Neuronal stem cell (in vitro differentiated cells): ENCODE data around the gene MYADML2.
A peak's percentile ranks its signal among the peaks of the same experiment; 100 is the strongest.

ENCODE experiments used
- DNase-seq: peaks from one replicate; pipeline ENCODE4 v3.0.0-alpha.2; 2013; ENCODE audit warnings: low spot score
- H2AFZ ChIP-seq: one replicate; pipeline ENCODE4 v1.6.1; 2013; ENCODE audit warnings: mild to moderate bottlenecking, low read length, inconsistent platforms
- H2AK5ac ChIP-seq: 2 replicates; pipeline ENCODE4 v1.6.1; 2013; ENCODE audit warnings: low read depth, mild to moderate bottlenecking, inconsistent platforms, low read length, moderate library complexity, mixed read lengths
- H2BK120ac ChIP-seq: 2 replicates; pipeline ENCODE4 v1.6.1; 2013; ENCODE audit warnings: low read depth, mild to moderate bottlenecking, inconsistent platforms, low read length, moderate library complexity, mixed read lengths
- H2BK12ac ChIP-seq: one replicate; pipeline ENCODE4 v1.6.1; 2013; ENCODE audit warnings: low read length, inconsistent platforms
- H2BK15ac ChIP-seq: 2 replicates; pipeline ENCODE4 v1.6.1; 2013; ENCODE audit warnings: mild to moderate bottlenecking, low read length, inconsistent platforms, mixed read lengths
- H2BK5ac ChIP-seq: one replicate; pipeline ENCODE4 v1.6.1; 2013; ENCODE audit warnings: inconsistent platforms, mild to moderate bottlenecking, low read length, moderate library complexity
- H3K14ac ChIP-seq: one replicate; pipeline ENCODE4 v1.6.1; 2013; ENCODE audit warnings: low read length, inconsistent platforms
- H3K18ac ChIP-seq: 2 replicates; pipeline ENCODE4 v1.6.1; 2013; ENCODE audit warnings: low read length, inconsistent platforms
- H3K23ac ChIP-seq: 2 replicates; pipeline ENCODE4 v1.6.1; 2013; ENCODE audit warnings: low read depth, mild to moderate bottlenecking, mixed read lengths, low read length, inconsistent platforms; ENCODE audit not compliant: poor library complexity
- H3K27ac ChIP-seq: replicated peaks from 3 replicates; pipeline ENCODE4 v1.5.1; 2013; ENCODE audit warnings: low read length, inconsistent platforms
- H3K27me3 ChIP-seq, 3 experiments: 2 replicates each; pipeline ENCODE4 v1.6.1; 2013; ENCODE audit warnings: low read length in 3 of 3, mild to moderate bottlenecking in 2 of 3, inconsistent platforms in 1 of 3, low read depth in 1 of 3, mixed read lengths in 1 of 3, moderate library complexity in 1 of 3; ENCODE audit not compliant: control insufficient read depth in 3 of 3, insufficient read depth in 3 of 3
- H3K36me3 ChIP-seq, 2 donors: replicated peaks in 1 of 2; 2 replicates each; pipeline ENCODE4 v1.6.1; 2013; ENCODE audit warnings: low read length in 2 of 2; ENCODE audit not compliant: control insufficient read depth in 2 of 2, insufficient read depth in 2 of 2
- H3K4ac ChIP-seq: 2 replicates; pipeline ENCODE4 v1.6.1; 2013; ENCODE audit warnings: inconsistent platforms, mild to moderate bottlenecking, low read length, moderate library complexity
- H3K4me1 ChIP-seq, 2 donors: 1 replicate in 1 of 2; 2 replicates in 1 of 2; pipeline ENCODE4 v1.6.1; 2013; ENCODE audit warnings: low read length in 2 of 2, low read depth in 1 of 2; ENCODE audit not compliant: control insufficient read depth in 2 of 2, insufficient read depth in 1 of 2
- H3K4me2 ChIP-seq: one replicate; pipeline ENCODE4 v1.6.1; 2013; ENCODE audit warnings: mild to moderate bottlenecking, low read length, inconsistent platforms; ENCODE audit not compliant: insufficient read depth, poor library complexity, severe bottlenecking
- H3K4me3 ChIP-seq, 2 donors: 2 replicates each; pipeline ENCODE4 v1.5.1; 2013; ENCODE audit warnings: low read length in 2 of 2, mild to moderate bottlenecking in 2 of 2, inconsistent platforms in 1 of 2, moderate library complexity in 1 of 2
- H3K79me1 ChIP-seq: one replicate; pipeline ENCODE4 v1.6.1; 2013; ENCODE audit warnings: low read depth, mild to moderate bottlenecking, inconsistent platforms, low read length, moderate library complexity
- H3K9ac ChIP-seq: one replicate; pipeline ENCODE4 v1.6.1; 2013; ENCODE audit warnings: mild to moderate bottlenecking, low read depth, low read length, inconsistent platforms; ENCODE audit not compliant: poor library complexity
- H3K9me3 ChIP-seq, 2 donors: replicated peaks in 1 of 2; 2 replicates each; pipeline versions ENCODE3 to v1.6.1; 2013; ENCODE audit warnings: low read length in 2 of 2, mild to moderate bottlenecking in 2 of 2, inconsistent platforms in 1 of 2, low read depth in 1 of 2, mixed read lengths in 1 of 2, moderate library complexity in 1 of 2; ENCODE audit not compliant: control insufficient read depth in 2 of 2, insufficient read depth in 1 of 2
- H4K8ac ChIP-seq: one replicate; pipeline ENCODE4 v1.6.1; 2013; ENCODE audit warnings: low read depth, mild to moderate bottlenecking, inconsistent platforms, low read length, moderate library complexity
- H4K91ac ChIP-seq: one replicate; pipeline ENCODE4 v1.6.1; 2013; ENCODE audit warnings: low read length, low read depth, mild to moderate bottlenecking, inconsistent platforms; ENCODE audit not compliant: poor library complexity
- WGBS, 2 donors: extraction: QIAGEN DNeasy Blood & Tissue Kit; methylation state at CpG; one replicate each; pipeline ENCODE4 v1.1.7; 2013; ENCODE audit warnings: missing lambda C conversion rate in 2 of 2, mixed read lengths in 1 of 2; ENCODE audit not compliant: insufficient read length in 2 of 2, insufficient replicate concordance in 1 of 2; ENCODE audit errors: extremely low coverage in 2 of 2; 5-methylcytosine and 5-hydroxymethylcytosine counted together

Gene MYADML2

DNA sequence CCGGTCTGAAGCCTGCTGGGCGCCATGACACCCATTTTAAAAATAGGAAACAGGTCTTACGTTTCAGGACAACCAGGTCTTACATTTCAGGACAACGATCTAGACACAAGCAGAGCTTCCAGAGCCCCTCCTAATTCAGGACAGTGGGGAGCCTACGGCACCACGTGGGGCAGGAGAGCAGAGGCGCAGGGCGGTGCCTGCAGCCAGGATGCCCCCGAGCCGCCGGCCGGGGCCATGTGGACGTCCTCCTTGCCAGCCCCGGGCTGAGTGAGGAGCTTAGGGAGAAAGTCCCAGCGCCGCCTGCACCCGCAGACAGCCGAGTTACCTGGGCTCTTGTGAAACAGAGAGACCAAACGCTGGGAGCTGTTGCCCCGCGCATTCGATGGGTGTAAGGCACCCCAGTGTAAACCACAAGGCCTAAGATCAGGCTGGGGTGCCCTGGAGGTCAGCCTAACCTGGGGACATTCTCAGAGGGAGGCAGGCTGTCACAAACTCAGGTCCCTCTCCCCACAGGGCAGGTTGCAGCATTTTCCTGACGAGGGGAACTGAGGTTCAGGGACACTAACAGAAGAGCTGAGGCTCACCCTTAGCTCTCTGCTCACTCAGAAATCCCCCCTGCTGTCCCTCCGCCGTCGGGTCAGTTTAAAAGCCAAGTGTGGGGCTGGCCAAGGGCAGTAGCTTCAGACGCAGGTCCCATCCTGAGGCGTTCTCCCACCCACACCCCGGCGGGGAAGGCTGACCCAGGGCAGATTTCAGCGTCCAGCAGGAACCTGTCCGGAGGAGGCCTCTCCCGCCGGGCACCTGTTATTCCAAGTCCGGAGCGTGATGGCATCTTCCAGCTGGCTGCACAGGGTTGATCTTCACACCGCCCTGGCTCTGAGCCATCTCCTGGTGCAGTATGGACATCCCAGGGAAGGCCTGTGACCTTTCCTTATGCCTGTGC, 15.7 kb upstream of the MYADML2 start:
- Histone ChIP-seq H2BK15ac (peak overlapping the region; percentile 58), H3K79me1 (peaks cover 1% of the 10 kb centered on the region), H2BK120ac (no peak overlapping the region), H3K27me3 (peaks cover 31 to 82% (median 68%) of the 10 kb centered on the region in 3 experiments), H4K91ac (no peak overlapping the region), H3K23ac (peak overlapping the region; percentile 55), H2BK5ac (no peak overlapping the region), H3K36me3 (no peaks in the 10 kb centered on the region), H2AFZ (no peak overlapping the region), H3K9ac (no peak overlapping the region), H3K4ac (no peak overlapping the region), H3K4me3 (no peak overlapping the region), H4K8ac (no peak overlapping the region), H3K4me1 (peaks cover 15 to 31% of the 10 kb centered on the region in 2 donors), H3K18ac (no peak overlapping the region), H2BK12ac (peak overlapping the region; percentile 90), H3K27ac (no peak overlapping the region), H3K14ac (peak overlapping the region; percentile 31), H3K9me3 (no peaks in the 10 kb centered on the region), H2AK5ac (peak overlapping the region; percentile 30), H3K4me2 (no peak overlapping the region)
- WGBS, 2 donors = no CpG with 5 or more reads among the region's 37 CpGs
- DNase-seq = no peak

GRCh38 chr17:81961521-81962498, 14.8 kb upstream of the MYADML2 start:
- Histone ChIP-seq H3K23ac (peak overlapping the region; percentile 43), H3K36me3 (no peaks in the 10 kb centered on the region), H4K91ac (no peak overlapping the region), H4K8ac (no peak overlapping the region), H3K79me1 (peaks cover 1% of the 10 kb centered on the region), H3K4me2 (peak overlapping the region; percentile 80), H2BK120ac (no peak overlapping the region), H3K27me3 (peaks cover 31 to 84% (median 66%) of the 10 kb centered on the region in 3 experiments), H3K9me3 (no peaks in the 10 kb centered on the region), H3K4me3 (peak overlapping the region in 1 of 2 donors; percentile 31), H2AK5ac (peak overlapping the region; percentile 30), H3K9ac (no peak overlapping the region), H2BK15ac (peak overlapping the region; percentile 81), H3K27ac (no peak overlapping the region), H3K18ac (peak overlapping the region; percentile 90), H2BK5ac (no peak overlapping the region), H3K4ac (no peak overlapping the region), H3K14ac (no peak overlapping the region), H2AFZ (peak overlapping the region; percentile 45), H3K4me1 (peaks cover 7 to 21% of the 10 kb centered on the region in 2 donors), H2BK12ac (peak overlapping the region; percentile 94)
- no peak for DNase-seq
- no CpG with 5 or more reads among the region's 82 CpGs for WGBS, 2 donors

GRCh38 chr17:81961087-81961511, 14.1 kb upstream of the MYADML2 start, which contains the start of gene NOTUM:
Gene NOTUM, minus strand, starts transcription at chr17:81961187. Its CDS starts 278 bp downstream, at chr17:81960909.
- peaks cover 2 to 14% of the 10 kb centered on the region in 2 donors for H3K4me1 ChIP-seq
- H3K23ac ChIP-seq = peak within 1 kb of the TSS; percentile 98
- peak within 1 kb of the TSS; percentile 80 for H3K4me2 ChIP-seq
- peak within 1 kb of the TSS; percentile 98 for H2BK15ac ChIP-seq
- peak within 1 kb of the TSS; percentile 39 for H2BK5ac ChIP-seq
- H2BK12ac ChIP-seq = peak within 1 kb of the TSS; percentile 94
- H3K4me3 ChIP-seq = peak within 1 kb of the TSS in 1 of 2 donors; percentile 65
- no peaks in the 10 kb centered on the region for H3K9me3 ChIP-seq
- no peak within 1 kb of the TSS for H3K9ac ChIP-seq
- peak within 1 kb of the TSS; percentile 90 for H3K18ac ChIP-seq
- peak within 1 kb of the TSS; percentile 82 for H3K14ac ChIP-seq
- no peak within 1 kb of the TSS for H3K4ac ChIP-seq
- no peak within 1 kb of the TSS for H3K27ac ChIP-seq
- H2BK120ac ChIP-seq = no peak within 1 kb of the TSS
- H3K36me3 ChIP-seq = no peaks in the 10 kb centered on the region
- no peak within 1 kb of the TSS for H4K8ac ChIP-seq
- H4K91ac ChIP-seq = no peak within 1 kb of the TSS
- no peak for DNase-seq
- peaks cover 31 to 87% (median 68%) of the 10 kb centered on the region in 3 experiments for H3K27me3 ChIP-seq
- WGBS, 2 donors = no CpG with 5 or more reads among the region's 65 CpGs
- peak within 1 kb of the TSS; percentile 95 for H2AK5ac ChIP-seq
- peak within 1 kb of the TSS; percentile 88 for H2AFZ ChIP-seq
- peaks cover 1% of the 10 kb centered on the region for H3K79me1 ChIP-seq
